CD14-positive monocyte (primary cell): Measurements from ENCODE around the gene MPZL3. TPM values are rescaled to one million over a fixed set of nuclear protein-coding genes. Genes with fewer than 3 reads are reported as not detected.

ENCODE experiments used
- DNase-seq, 3 donors: peaks; one replicate each; pipeline ENCODE4 v3.0.0-alpha.2; 2011 to 2022
- H2AFZ ChIP-seq: 2 replicates; pipeline ENCODE4 v1.6.0; 2012; ENCODE audit warnings: mild to moderate bottlenecking, low read depth, low read length, inconsistent platforms; ENCODE audit not compliant: insufficient read depth, poor library complexity, severe bottlenecking
- H3K27ac ChIP-seq, 2 donors: 1 replicate in 1 of 2; 2 replicates in 1 of 2; pipeline ENCODE4 v1.5.1; 2012 to 2013; ENCODE audit warnings: low read length in 2 of 2, control low read depth in 1 of 2, inconsistent platforms in 1 of 2, low read depth in 1 of 2, mild to moderate bottlenecking in 1 of 2
- H3K27me3 ChIP-seq, 2 donors: one replicate each; pipeline versions ENCODE4 v1.6.0 to v1.6.1; 2011 to 2013; ENCODE audit warnings: low read length in 2 of 2; ENCODE audit not compliant: control insufficient read depth in 2 of 2, insufficient read depth in 2 of 2
- H3K36me3 ChIP-seq, 2 donors: replicated peaks in 1 of 2; 1 replicate in 1 of 2; 2 replicates in 1 of 2; pipeline versions ENCODE4 v1.5.1 to v1.6.1; 2012 to 2013; ENCODE audit warnings: low read length in 2 of 2, control low read depth in 1 of 2, inconsistent platforms in 1 of 2, mild to moderate bottlenecking in 1 of 2; ENCODE audit not compliant: insufficient read depth in 2 of 2, control insufficient read depth in 1 of 2
- H3K4me1 ChIP-seq, 2 donors: 1 replicate in 1 of 2; 2 replicates in 1 of 2; pipeline versions ENCODE4 v1.5.1 to v1.6.1; 2012 to 2013; ENCODE audit warnings: low read length in 2 of 2, control low read depth in 1 of 2, inconsistent platforms in 1 of 2, mild to moderate bottlenecking in 1 of 2, moderate library complexity in 1 of 2; ENCODE audit not compliant: insufficient read depth in 2 of 2, control insufficient read depth in 1 of 2
- H3K4me2 ChIP-seq: replicated peaks from 2 replicates; pipeline ENCODE3; 2012; ENCODE audit warnings: low read length, moderate library complexity, mild to moderate bottlenecking; ENCODE audit not compliant: poor library complexity, severe bottlenecking; ENCODE audit errors: extremely low read depth
- H3K4me3 ChIP-seq, 3 experiments: fragments of 200-600 bp in 1 of 3; sonication (generic) in 1 of 3; replicated peaks in 1 of 3; 1 replicate in 2 of 3; 2 replicates in 1 of 3; pipeline ENCODE4 v1.5.1; 2011 to 2013; ENCODE audit warnings: low read length in 3 of 3, mild to moderate bottlenecking in 3 of 3, control low read depth in 2 of 3, low read depth in 2 of 3, inconsistent platforms in 1 of 3, moderate library complexity in 1 of 3
- H3K79me2 ChIP-seq: 2 replicates; pipeline ENCODE4 v1.6.0; 2012; ENCODE audit warnings: mild to moderate bottlenecking, control low read depth, inconsistent platforms, low read length, moderate library complexity; ENCODE audit not compliant: insufficient read depth
- H3K9ac ChIP-seq: 2 replicates; pipeline ENCODE4 v1.6.0; 2017; ENCODE audit warnings: low read length, mild to moderate bottlenecking; ENCODE audit not compliant: insufficient read depth, poor library complexity, severe bottlenecking
- H3K9me3 ChIP-seq, 2 donors: replicated peaks in 1 of 2; 1 replicate in 1 of 2; 2 replicates in 1 of 2; pipeline versions ENCODE4 v1.5.1 to v1.6.1; 2012 to 2013; ENCODE audit warnings: low read length in 2 of 2, control low read depth in 1 of 2; ENCODE audit not compliant: control insufficient read depth in 1 of 2, insufficient read depth in 1 of 2
- H4K20me1 ChIP-seq: 2 replicates; pipeline ENCODE4 v1.6.0; 2012; ENCODE audit warnings: mild to moderate bottlenecking, low read length, control low read depth, moderate library complexity; ENCODE audit not compliant: insufficient read depth
- H3K27ac Mint-ChIP-seq, 7 donors: one replicate each; pipeline ENCODE4 v1.8.0; 2020; ENCODE audit warnings: mild to moderate bottlenecking in 7 of 7, mixed read lengths in 7 of 7, moderate library complexity in 6 of 7, inconsistent platforms in 2 of 7
- H3K27me3 Mint-ChIP-seq, 3 donors: one replicate each; pipeline ENCODE4 v1.8.0; 2021 to 2022; ENCODE audit warnings: low read depth in 3 of 3, mild to moderate bottlenecking in 3 of 3, mixed read lengths in 3 of 3, moderate library complexity in 3 of 3, inconsistent platforms in 1 of 3
- H3K36me3 Mint-ChIP-seq, 2 donors: one replicate each; pipeline ENCODE4 v1.8.0; 2020; ENCODE audit warnings: mixed read lengths in 2 of 2, inconsistent platforms in 1 of 2, mild to moderate bottlenecking in 1 of 2
- H3K4me1 Mint-ChIP-seq: one replicate; pipeline ENCODE4 v1.8.0; 2020; ENCODE audit warnings: mild to moderate bottlenecking, mixed read lengths
- H3K4me3 Mint-ChIP-seq, 2 donors: one replicate each; pipeline ENCODE4 v1.8.0; 2020; ENCODE audit warnings: mild to moderate bottlenecking in 2 of 2, mixed read lengths in 2 of 2, moderate library complexity in 1 of 2
- H3K9me3 Mint-ChIP-seq, 7 donors: one replicate each; pipeline ENCODE4 v1.8.0; 2020 to 2022; ENCODE audit warnings: mixed read lengths in 7 of 7, mild to moderate bottlenecking in 6 of 7, moderate library complexity in 6 of 7, inconsistent platforms in 2 of 7
- WGBS: methylation state at CpG from one replicate; pipeline ENCODE4 v1.1.5; 2013; ENCODE audit warnings: missing lambda C conversion rate; ENCODE audit not compliant: insufficient coverage; 5-methylcytosine and 5-hydroxymethylcytosine counted together
- intact Hi-C, 2 donors: fragments of 100-400 bp; cut with micrococcal nuclease; formaldehyde crosslinking; loops; one replicate each; pipeline versions ENCODE4 v1.15.0 to v1.15.1; 2023
- polyA plus RNA-seq, 3 donors: library from polyadenylated mRNA; depleted of rRNA in 1 of 3; unstranded in 2 of 3; stranded (reverse) in 1 of 3; fragments of 300-500 nt in 2 of 3; fragments of >200 nt in 1 of 3; fragmentation: Illumina TruSeq in 2 of 3; gene quantifications; 1 replicate in 2 of 3; 2 replicates in 1 of 3; pipeline ENCODE4 v1.2.3, GENCODE V29; 2012 to 2021
- TF ChIP-seq, protein P1 (sequence below): fragments of 200-600 bp; IDR thresholded peaks from one replicate; pipeline ENCODE4 v1.8.0; 2022; ENCODE audit warnings: antibody characterized with exemption, mild to moderate bottlenecking

The MPZL3 gene
- polyA plus RNA-seq, 3 donors: 4.2 to 8.5 (median 8.0) TPM

DNA sequence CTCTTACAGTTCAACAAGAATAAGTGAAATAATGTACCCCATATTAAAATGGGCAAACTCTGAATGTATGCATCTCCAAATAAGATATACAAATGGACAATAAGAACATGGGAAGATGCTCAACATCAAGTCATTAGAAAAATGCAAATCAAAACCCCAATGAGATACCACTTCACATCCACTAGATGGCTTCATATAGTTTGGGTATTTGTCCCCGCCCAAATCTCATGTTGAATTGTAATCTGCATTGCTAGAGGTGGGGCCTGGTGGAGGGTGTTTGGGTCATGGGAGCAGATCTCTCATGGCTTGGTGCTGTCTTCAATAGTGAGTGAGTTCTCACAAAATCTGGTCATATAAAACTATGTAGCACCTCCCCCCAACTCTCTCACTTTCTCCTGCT, 6.2 kb upstream of the MPZL3 start:
- peaks cover 16% of the 10 kb centered on the region in 2 donors for H3K4me1 ChIP-seq
- DNase-seq: no peak
- Mint-ChIP-seq H3K36me3 (peaks cover 57 to 61% of the 10 kb centered on the region in 2 donors), H3K27ac (no peak overlapping the region), H3K4me1 (peaks cover 26% of the 10 kb centered on the region), H3K4me3 (no peak overlapping the region), H3K9me3 (peaks cover 0 to 13% (median 3%) of the 10 kb centered on the region in 7 donors), H3K27me3 (peaks cover 0 to 9% (median 3%) of the 10 kb centered on the region in 3 donors)
- H3K4me3 ChIP-seq: no peak overlapping the region
- H3K79me2 ChIP-seq: no peaks in the 10 kb centered on the region
- peaks cover 0 to 4% of the 10 kb centered on the region in 2 donors for H3K9me3 ChIP-seq
- H3K27ac ChIP-seq: no peak overlapping the region
- no peaks in the 10 kb centered on the region for H3K27me3 ChIP-seq
- H3K4me2 ChIP-seq: no peak overlapping the region
- no peak overlapping the region for H3K9ac ChIP-seq
- H2AFZ ChIP-seq: no peak overlapping the region
- TF ChIP-seq, protein P1, sequence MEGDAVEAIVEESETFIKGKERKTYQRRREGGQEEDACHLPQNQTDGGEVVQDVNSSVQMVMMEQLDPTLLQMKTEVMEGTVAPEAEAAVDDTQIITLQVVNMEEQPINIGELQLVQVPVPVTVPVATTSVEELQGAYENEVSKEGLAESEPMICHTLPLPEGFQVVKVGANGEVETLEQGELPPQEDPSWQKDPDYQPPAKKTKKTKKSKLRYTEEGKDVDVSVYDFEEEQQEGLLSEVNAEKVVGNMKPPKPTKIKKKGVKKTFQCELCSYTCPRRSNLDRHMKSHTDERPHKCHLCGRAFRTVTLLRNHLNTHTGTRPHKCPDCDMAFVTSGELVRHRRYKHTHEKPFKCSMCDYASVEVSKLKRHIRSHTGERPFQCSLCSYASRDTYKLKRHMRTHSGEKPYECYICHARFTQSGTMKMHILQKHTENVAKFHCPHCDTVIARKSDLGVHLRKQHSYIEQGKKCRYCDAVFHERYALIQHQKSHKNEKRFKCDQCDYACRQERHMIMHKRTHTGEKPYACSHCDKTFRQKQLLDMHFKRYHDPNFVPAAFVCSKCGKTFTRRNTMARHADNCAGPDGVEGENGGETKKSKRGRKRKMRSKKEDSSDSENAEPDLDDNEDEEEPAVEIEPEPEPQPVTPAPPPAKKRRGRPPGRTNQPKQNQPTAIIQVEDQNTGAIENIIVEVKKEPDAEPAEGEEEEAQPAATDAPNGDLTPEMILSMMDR: no peak
- peaks cover 5 to 49% of the 10 kb centered on the region in 2 donors for H3K36me3 ChIP-seq
- H4K20me1 ChIP-seq: no peaks in the 10 kb centered on the region
- intact Hi-C loops: no loop called here
- WGBS: no CpG with 5 or more reads among the region's 1 CpG

DNA sequence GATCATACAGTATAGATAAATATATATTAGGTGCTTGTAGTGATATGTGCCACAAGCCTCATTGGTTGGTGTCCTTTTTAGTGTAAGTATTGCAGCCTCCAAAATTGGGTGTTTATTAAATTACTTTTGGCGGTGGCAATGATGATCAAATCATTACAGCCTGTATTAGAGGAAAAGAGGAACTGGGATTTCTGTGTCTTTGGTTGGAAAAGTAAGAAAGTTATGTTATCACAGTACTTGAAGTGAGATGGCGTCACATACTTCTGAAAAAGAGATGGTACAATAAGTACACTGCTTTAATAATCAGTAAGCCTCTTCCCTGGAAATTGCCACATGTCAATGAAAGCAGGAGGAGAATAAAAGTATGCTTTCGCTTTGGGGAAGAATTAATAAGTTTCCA, 523 bp upstream of the MPZL3 start:
- H3K9ac ChIP-seq: peak overlapping the region; percentile 89
- no peaks in the 10 kb centered on the region for H3K9me3 ChIP-seq
- Mint-ChIP-seq H3K27ac (peak overlapping the region; percentile 95 to 98 (median 98)), H3K27me3 (peaks cover 0 to under 1% (median 0%) of the 10 kb centered on the region in 3 donors), H3K4me1 (peaks cover 22% of the 10 kb centered on the region), H3K9me3 (peaks cover 0 to 5% (median 0%) of the 10 kb centered on the region in 7 donors), H3K4me3 (peak overlapping the region; percentile 97 to 100), H3K36me3 (peaks cover 25 to 28% of the 10 kb centered on the region in 2 donors)
- H3K4me2 ChIP-seq: peak overlapping the region; percentile 89
- peak in 2 of 3 donors; percentile 49 to 52 for DNase-seq
- intact Hi-C loops: loop anchor here in 1 of 2 donors (5.0 kb wide), 2 partner anchors 40 kb away; no protein-coding TSS in a partner anchor
- H2AFZ ChIP-seq: peak overlapping the region; percentile 98
- H3K4me3 ChIP-seq: peak overlapping the region; percentile 84 to 99 (median 98)
- H3K4me1 ChIP-seq: peaks cover 16 to 38% of the 10 kb centered on the region in 2 donors
- WGBS: 0% methylated on average over 1 of the region's 3 CpGs
- H3K79me2 ChIP-seq: peaks cover 23% of the 10 kb centered on the region
- H3K27ac ChIP-seq: peak overlapping the region; percentile 94 to 99
- H3K27me3 ChIP-seq: no peaks in the 10 kb centered on the region
- TF ChIP-seq, protein P1: no peak
- no peaks in the 10 kb centered on the region for H4K20me1 ChIP-seq
- H3K36me3 ChIP-seq: peaks cover 3 to 13% of the 10 kb centered on the region in 2 donors
